ENCODE measurements around the gene C16orf78. TPM values are rescaled to one million over a fixed set of nuclear protein-coding genes. Genes with fewer than 3 reads are reported as not detected.

Gene C16orf78
- total RNA-seq, 1 donor from 2014 or later, result not detected

GRCh38 chr16:49382916-49383315 lies 9.3 kb downstream of the C16orf78 start:
- intact Hi-C loops (cut with micrococcal nuclease), result no loop called here

DNA sequence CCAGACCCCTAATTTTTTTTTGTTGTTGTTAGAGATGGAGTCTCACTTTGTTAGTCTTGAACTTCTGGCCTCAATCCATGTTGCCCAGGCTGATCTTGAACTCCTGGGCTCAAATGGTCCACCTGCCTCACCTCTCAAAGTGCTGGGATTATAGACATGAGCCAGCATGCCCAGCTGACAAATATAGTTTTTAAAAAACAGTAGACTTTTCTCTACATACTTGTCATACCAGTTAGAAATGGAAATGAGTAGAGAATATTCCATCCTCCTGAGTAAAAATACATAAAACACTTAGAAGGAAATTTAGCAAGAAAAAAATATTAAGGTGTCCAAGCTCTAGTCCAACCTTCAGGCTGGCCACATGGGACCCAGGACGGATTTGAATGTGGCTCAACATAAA lies 21.4 kb downstream of the C16orf78 start:
- intact Hi-C loops (cut with micrococcal nuclease), result no loop called here

GRCh38 chr16:49396206-49396720 lies 22.7 kb downstream of the C16orf78 start:
- intact Hi-C loops (cut with micrococcal nuclease), result no loop called here

DNA sequence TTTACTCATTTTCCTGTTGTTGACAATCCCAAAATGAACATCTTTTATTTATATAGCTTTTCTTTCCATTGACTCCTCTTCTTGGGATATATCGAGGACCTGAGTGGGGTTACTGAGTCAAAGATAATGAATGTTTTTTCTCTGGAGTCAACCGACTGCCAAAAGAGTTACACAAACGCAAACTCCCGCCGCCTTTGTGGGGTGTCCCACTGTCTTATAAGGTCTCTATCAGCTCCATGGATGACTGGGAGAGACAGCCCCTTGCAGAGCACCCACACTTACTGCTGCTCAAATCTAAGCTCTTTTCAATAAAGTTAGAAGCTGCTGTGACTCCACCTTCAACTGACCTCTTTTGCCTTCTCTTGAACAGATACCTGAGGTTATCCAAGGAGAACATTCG lies 25.2 kb downstream of the C16orf78 start:
- intact Hi-C loops (cut with micrococcal nuclease), result no loop called here

GRCh38 chr16:49399594-49400364 lies 26.2 kb downstream of the C16orf78 start:
- intact Hi-C loops (cut with micrococcal nuclease), result no loop called here

- intact Hi-C loops (cut with micrococcal nuclease), result no loop called here
Measured at GRCh38 chr16:49400611-49401010, 27.0 kb downstream of the C16orf78 start.

DNA sequence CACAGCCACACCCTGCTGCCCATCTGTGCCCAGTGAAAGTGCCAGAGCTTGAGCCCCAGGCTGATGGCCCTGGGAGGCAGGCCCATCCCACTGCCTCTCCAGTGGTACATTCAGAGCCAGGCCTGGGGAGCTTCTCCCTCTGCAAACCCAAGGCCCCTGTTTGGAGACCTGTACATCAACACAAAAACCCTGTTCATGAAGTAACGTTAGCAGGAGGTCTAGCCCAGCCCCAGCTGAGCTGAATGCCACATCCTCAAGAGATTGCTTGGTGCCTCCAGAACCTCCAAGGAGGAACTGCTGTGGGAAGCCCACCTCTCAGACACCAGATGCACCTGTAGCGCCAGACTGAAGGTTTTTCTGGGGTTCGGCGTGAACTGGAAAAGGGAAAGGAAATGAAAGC lies 31.5 kb downstream of the C16orf78 start:
- intact Hi-C loops (cut with micrococcal nuclease), result loop anchor here (5.0 kb wide), 1 partner anchor 472 kb away; no protein-coding TSS in a partner anchor

DNA sequence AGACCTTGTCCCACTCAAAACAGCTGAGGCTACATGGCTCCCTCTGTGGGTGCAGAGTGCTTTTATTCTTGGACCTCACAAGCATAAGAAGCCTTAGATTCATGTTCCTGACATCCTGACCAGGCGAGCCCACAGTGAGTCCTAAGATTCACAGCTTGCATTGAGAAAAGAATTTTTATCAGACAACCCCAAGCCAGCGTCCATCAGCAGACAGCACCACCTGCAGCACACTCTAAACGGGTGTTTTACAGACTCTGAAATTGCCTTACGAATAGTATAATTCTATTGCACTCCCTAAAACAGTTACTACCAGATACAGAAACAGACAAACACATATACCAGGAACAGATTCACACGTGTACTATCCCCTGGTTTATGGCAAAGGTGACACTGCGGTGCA lies 31.9 kb downstream of the C16orf78 start:
- intact Hi-C loops (cut with micrococcal nuclease), result loop anchor here (5.0 kb wide), 1 partner anchor 472 kb away; no protein-coding TSS in a partner anchor

GRCh38 chr16:49407873-49408550 lies 34.4 kb downstream of the C16orf78 start:
- intact Hi-C loops (cut with micrococcal nuclease), result loop anchor here (5.0 kb wide), 1 partner anchor 469 kb away; no protein-coding TSS in a partner anchor

- intact Hi-C loops (cut with micrococcal nuclease), result loop anchor here (5.0 kb wide), 1 partner anchor 468 kb away; no protein-coding TSS in a partner anchor
Measured at GRCh38 chr16:49409121-49409520, 35.5 kb downstream of the C16orf78 start.

- intact Hi-C loops (cut with micrococcal nuclease), result no loop called here
Measured at GRCh38 chr16:49410226-49410625, 36.6 kb downstream of the C16orf78 start.

DNA sequence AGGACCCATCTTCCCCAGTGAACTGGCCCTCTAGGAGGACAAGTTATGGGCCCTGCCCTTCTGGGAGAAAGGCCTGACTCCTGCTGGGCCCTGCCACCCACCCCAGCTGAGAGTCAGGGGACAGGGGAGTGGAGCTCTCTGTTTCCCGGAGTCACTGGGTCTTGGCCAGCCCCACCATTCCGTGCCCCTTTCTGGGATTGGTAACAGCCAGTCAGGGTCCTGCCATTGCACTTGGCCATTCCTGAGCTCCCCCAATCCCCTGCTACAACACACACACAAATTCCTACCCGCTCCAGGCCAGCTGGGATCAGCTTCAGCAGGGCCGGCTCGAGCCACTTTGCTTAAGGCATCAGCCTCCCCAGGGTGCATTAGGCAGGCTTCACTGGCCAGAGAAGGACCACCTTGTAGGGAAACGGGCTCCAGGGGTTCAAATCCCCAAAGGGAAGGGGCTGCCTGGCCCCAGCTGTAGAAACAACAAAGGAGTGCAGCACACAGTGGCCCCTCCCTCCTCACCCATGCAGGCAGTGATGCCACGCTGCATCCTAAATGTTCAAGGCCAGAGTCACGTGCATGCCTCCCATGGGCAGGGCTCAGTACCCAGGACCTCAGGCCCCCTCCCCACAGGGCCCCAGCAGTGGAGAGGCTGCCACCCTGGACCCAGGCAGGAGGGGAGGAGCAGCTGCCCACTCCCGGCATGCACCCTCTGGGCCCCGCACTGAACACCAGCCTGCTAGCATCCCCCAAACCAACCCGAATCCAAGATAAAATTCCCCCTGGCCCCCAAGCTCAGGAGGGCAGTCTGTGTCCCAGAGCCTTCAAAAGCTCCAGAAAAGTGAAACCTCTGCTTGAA lies 37.7 kb downstream of the C16orf78 start:
- intact Hi-C loops (cut with micrococcal nuclease), result no loop called here

DNA sequence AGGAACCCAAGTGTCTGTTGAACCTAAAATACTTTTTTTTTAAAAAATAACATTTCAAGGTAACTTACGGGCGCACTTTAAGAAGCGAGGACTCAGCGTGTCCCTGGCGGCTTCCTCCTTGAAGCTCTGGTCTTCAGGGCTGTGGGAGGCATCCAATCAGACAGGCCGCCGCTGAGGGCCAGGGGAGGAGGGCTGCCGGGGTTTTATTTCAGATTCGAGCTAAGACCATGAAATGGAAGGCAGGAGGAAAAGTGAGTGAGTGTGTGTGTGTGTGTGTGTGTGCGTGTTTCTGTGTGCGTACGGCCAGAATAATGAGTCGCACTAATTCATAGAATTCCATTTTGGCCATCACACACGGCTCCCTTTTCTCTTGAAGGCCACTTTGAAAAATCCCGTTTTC lies 41.1 kb downstream of the C16orf78 start:
- intact Hi-C loops (cut with micrococcal nuclease), result no loop called here

- intact Hi-C loops (cut with micrococcal nuclease), result no loop called here
Measured at GRCh38 chr16:49415083-49415482, 41.5 kb downstream of the C16orf78 start.

- intact Hi-C loops (cut with micrococcal nuclease), result no loop called here
Measured at GRCh38 chr16:49416001-49416675, 42.5 kb downstream of the C16orf78 start.

- intact Hi-C loops (cut with micrococcal nuclease), result no loop called here
Measured at GRCh38 chr16:49417354-49417753, 43.8 kb downstream of the C16orf78 start.

DNA sequence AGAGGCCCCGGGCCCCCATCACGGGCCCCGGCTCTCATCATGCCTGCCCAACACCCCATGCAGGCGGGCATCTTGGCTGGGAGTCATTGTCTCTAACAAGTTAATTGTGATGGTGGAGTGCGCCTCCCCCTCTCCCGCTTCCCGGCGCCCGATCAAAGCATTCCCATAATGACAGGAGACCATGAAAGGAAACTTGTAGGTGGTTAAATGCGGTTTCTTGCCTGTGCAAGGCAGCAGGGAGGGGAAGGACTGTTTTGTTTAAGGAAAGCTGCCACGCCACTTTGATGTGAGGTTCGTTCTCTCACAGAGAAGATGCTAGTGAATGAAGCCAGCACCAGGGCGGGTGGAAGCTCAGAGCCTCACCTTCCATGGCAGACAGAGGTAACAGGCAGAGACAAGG lies 45.4 kb downstream of the C16orf78 start:
- intact Hi-C loops (cut with micrococcal nuclease), result no loop called here

DNA sequence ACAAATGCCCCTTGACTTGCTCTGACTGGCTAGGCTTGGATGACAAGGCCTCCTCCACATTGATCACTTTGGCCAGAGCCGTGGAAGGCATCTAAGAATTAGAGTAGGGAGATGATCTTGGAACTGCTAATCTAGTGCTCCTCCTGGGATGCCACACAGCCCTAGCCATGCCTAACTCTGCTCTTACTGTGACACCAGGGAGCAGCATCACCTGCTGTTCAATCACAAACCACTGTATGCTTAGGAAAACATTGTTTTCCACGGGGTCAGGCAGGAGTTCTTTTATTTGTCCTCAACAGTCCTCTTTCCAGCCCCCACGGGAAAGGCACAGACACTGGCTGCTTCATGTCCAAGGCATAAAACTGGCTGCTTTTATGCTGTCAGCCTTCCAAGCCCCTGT lies 46.3 kb downstream of the C16orf78 start:
- intact Hi-C loops (cut with micrococcal nuclease), result no loop called here

DNA sequence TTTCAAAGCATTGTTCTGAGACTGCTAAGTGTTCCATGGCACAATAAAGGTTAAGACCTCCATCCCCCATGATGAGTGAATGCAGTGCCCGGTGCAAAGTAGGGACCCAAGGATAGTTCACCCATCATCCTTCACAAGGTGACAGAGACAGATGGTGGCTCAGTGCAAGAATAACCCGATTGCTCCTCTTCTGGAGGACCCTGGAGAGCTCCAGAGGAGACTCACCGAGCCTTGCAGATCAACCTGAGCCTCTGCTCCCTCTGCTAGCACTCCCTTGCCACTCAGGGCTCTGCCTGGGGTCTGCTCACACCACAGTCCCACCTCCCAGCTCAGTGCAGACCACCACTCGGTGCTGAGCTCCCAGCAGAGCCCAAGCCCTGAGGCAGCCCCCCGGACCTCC lies 49.3 kb downstream of the C16orf78 start:
- intact Hi-C loops (cut with micrococcal nuclease), result no loop called here

DNA sequence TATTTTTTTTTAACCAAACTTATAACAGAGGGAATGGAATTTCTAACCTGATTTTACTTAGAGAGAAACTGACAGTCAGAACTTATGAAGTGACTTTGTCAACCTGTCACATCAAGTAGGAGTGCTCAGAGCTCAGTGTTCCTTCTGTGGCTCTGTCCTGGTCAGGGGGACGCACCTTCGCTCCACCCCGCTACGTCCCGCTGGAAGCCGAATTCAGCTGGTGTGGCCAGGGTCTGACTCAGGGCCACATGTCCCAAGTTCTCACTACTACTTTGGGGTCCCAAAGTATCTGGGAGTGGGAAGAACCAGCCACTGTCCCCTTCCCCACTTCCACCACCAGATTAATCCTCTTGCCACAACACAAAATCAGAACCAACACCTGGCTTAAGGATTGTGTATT lies 51.4 kb downstream of the C16orf78 start:
- intact Hi-C loops (cut with micrococcal nuclease), result no loop called here

GRCh38 chr16:49427771-49428170 lies 54.2 kb downstream of the C16orf78 start:
- intact Hi-C loops (cut with micrococcal nuclease), result no loop called here
